SK-N-SH (cell line): ENCODE data around the gene URAD. TPM values are rescaled to one million over a fixed set of nuclear protein-coding genes. Genes with fewer than 3 reads are reported as not detected.
A peak's percentile ranks its signal among the peaks of the same experiment; 100 is the strongest.

Experiments
- CTCF ChIA-PET: fragments of 300-600, 350-600 bp; formaldehyde crosslinking; extraction: SDS; loops from one replicate; lab custom pipeline; 2021; lab: Yijun Ruan, JAX
- POLR2A ChIA-PET: fragments of 350-600 bp; sonication (Branson Sonifier 250); formaldehyde crosslinking; extraction: SDS; loops from one replicate; lab custom pipeline; 2020; ENCODE audit warnings: antibody characterized with exemption, inconsistent platforms; lab: Yijun Ruan, JAX
- DNase-seq: peaks from one replicate; pipeline ENCODE4 v3.0.0; 2012
- H2AFZ ChIP-seq: fragments of 200-600 bp; sonication (generic); 2 replicates; pipeline ENCODE4 v1.8.1; 2016; ENCODE audit warnings: antibody characterized with exemption, mild to moderate bottlenecking, low read depth
- H3F3A ChIP-seq: fragments of 200-600 bp; sonication (generic); replicated peaks from 2 replicates; pipeline ENCODE3; 2016; ENCODE audit warnings: antibody characterized with exemption, mild to moderate bottlenecking; ENCODE audit not compliant: insufficient read depth
- H3K27ac ChIP-seq, 2 experiments: fragments of 200-500 bp in 1 of 2; fragments of 200-600 bp in 1 of 2; sonication (Bioruptor generic) in 1 of 2; sonication (generic), shearing (Covaris generic) in 1 of 2; 2 replicates each; pipeline versions ENCODE4 v1.5.1 to v1.6.1; 2014 to 2016; ENCODE audit warnings: low read depth in 2 of 2, inconsistent platforms in 1 of 2, low read length in 1 of 2, mild to moderate bottlenecking in 1 of 2, mixed read lengths in 1 of 2
- H3K27me3 ChIP-seq: fragments of 200-600 bp; sonication (generic), shearing (Covaris generic); 2 replicates; pipeline ENCODE4 v1.6.1; 2016; ENCODE audit warnings: mixed run types; ENCODE audit not compliant: insufficient read depth
- H3K36me3 ChIP-seq, 2 experiments: fragments of 200-500 bp in 1 of 2; fragments of 200-600 bp in 1 of 2; sonication (Bioruptor generic) in 1 of 2; sonication (generic) in 1 of 2; replicated peaks in 1 of 2; 2 replicates each; pipeline versions ENCODE3 to v1.5.1; 2014 to 2016; ENCODE audit warnings: low read length in 1 of 2, mild to moderate bottlenecking in 1 of 2; ENCODE audit not compliant: insufficient read depth in 2 of 2, control insufficient read depth in 1 of 2
- H3K4me1 ChIP-seq, 2 experiments: fragments of 200-500 bp in 1 of 2; fragments of 200-600 bp in 1 of 2; sonication (Bioruptor generic) in 1 of 2; sonication (generic), shearing (Covaris generic) in 1 of 2; 2 replicates each; pipeline versions ENCODE4 v1.5.1 to v1.6.1; 2014 to 2016; ENCODE audit warnings: low read depth in 1 of 2, low read length in 1 of 2, mixed run types in 1 of 2; ENCODE audit not compliant: insufficient read depth in 2 of 2, control insufficient read depth in 1 of 2
- H3K4me2 ChIP-seq: fragments of 200-600 bp; sonication (generic), shearing (Covaris generic); 2 replicates; pipeline ENCODE4 v1.6.1; 2017; ENCODE audit warnings: mixed run types
- H3K4me3 ChIP-seq, 2 experiments: fragments of 200-500 bp in 1 of 2; fragments of 200-600 bp in 1 of 2; sonication (Bioruptor generic) in 1 of 2; sonication (generic), shearing (Covaris generic) in 1 of 2; 2 replicates each; pipeline versions ENCODE4 v1.5.1 to v1.8.1; 2014 to 2016; ENCODE audit warnings: low read depth in 2 of 2, inconsistent platforms in 1 of 2, low read length in 1 of 2, mild to moderate bottlenecking in 1 of 2, mixed read lengths in 1 of 2, moderate library complexity in 1 of 2
- H3K79me2 ChIP-seq: fragments of 200-600 bp; sonication (generic); 2 replicates; pipeline ENCODE4 v1.8.1; 2017; ENCODE audit warnings: mild to moderate bottlenecking; ENCODE audit not compliant: insufficient read depth
- H3K9ac ChIP-seq: fragments of 200-600 bp; sonication (generic); 2 replicates; pipeline ENCODE4 v1.6.1; 2017; ENCODE audit warnings: mixed run types
- H3K9me2 ChIP-seq: fragments of 200-600 bp; sonication (generic); 2 replicates; pipeline ENCODE4 v1.6.1; 2017; ENCODE audit warnings: mixed run types
- H3K9me3 ChIP-seq: fragments of 200-600 bp; sonication (generic); 2 replicates; pipeline ENCODE4 v1.6.1; 2017; ENCODE audit warnings: mixed run types, mild to moderate bottlenecking, moderate library complexity
- H4K20me1 ChIP-seq: fragments of 200-600 bp; sonication (generic); 2 replicates; pipeline ENCODE4 v1.6.1; 2017; ENCODE audit warnings: mild to moderate bottlenecking, mixed run types; ENCODE audit not compliant: insufficient read depth
- ELF1 ChIP-seq: IDR thresholded peaks from 2 replicates; pipeline ENCODE4 v1.4.0; 2012
- EZH2phosphoT487 ChIP-seq: fragments of 200-600 bp; sonication (generic); IDR thresholded peaks from 2 replicates; pipeline ENCODE4 v1.6.1; 2017; ENCODE audit warnings: low read depth, mixed run types, mild to moderate bottlenecking, antibody characterized with exemption, moderate library complexity, borderline replicate concordance
- FOSL2 ChIP-seq: IDR thresholded peaks from 2 replicates; pipeline ENCODE4 v1.4.0; 2012; ENCODE audit warnings: low read depth, mild to moderate bottlenecking, moderate library complexity, borderline replicate concordance
- FOXJ3 ChIP-seq: sonication (generic); formaldehyde crosslinking; IDR thresholded peaks from 2 replicates; pipeline ENCODE4 v1.5.1; 2020; ENCODE audit warnings: mild to moderate bottlenecking, missing genetic modification reagents
- GATA2 ChIP-seq: sonication (generic); formaldehyde crosslinking; IDR thresholded peaks from 2 replicates; pipeline ENCODE4 v1.5.0; 2020; ENCODE audit warnings: mild to moderate bottlenecking, missing genetic modification reagents
- JUND ChIP-seq: IDR thresholded peaks from 2 replicates; pipeline ENCODE4 v1.4.0; 2012
- MEF2A ChIP-seq: IDR thresholded peaks from 2 replicates; pipeline ENCODE4 v1.4.0; 2012; ENCODE audit warnings: low read depth, borderline replicate concordance
- NFIC ChIP-seq: IDR thresholded peaks from 2 replicates; pipeline ENCODE4 v1.4.0; 2012; ENCODE audit warnings: borderline replicate concordance
- PBX3 ChIP-seq: IDR thresholded peaks from 2 replicates; pipeline ENCODE4; 2012
- POLR2AphosphoS5 ChIP-seq: IDR thresholded peaks from 2 replicates; pipeline ENCODE4 v1.6.1; 2012; ENCODE audit warnings: low read depth, low read length
- RAD21 ChIP-seq: IDR thresholded peaks from 2 replicates; pipeline ENCODE4 v1.6.1; 2012; ENCODE audit warnings: mild to moderate bottlenecking, low read length
- RFX5 ChIP-seq: IDR thresholded peaks from 2 replicates; pipeline ENCODE4 v1.6.1; 2012; ENCODE audit warnings: mild to moderate bottlenecking, improper control_type of control experiment, low read length
- TAF1 ChIP-seq: IDR thresholded peaks from 2 replicates; pipeline ENCODE4 v1.6.1; 2012; ENCODE audit warnings: low read depth, mild to moderate bottlenecking, low read length, moderate library complexity, borderline replicate concordance
- WGBS: methylation state at CpG from one replicate; pipeline ENCODE4 v1.1.6; 2017; ENCODE audit warnings: low lambda C conversion rate; 5-methylcytosine and 5-hydroxymethylcytosine counted together
- polyA plus RNA-seq, 3 experiments: library from polyadenylated mRNA; depleted of rRNA; stranded (reverse); fragments of >200 nt; gene quantifications; 2 replicates each; pipeline ENCODE4 v1.2.3, GENCODE V29; 2012
- TF ChIP-seq, protein P1 (sequence below): fragments of 150-350 bp; IDR thresholded peaks from 2 replicates; pipeline ENCODE4 v1.6.1; 2017; ENCODE audit warnings: antibody characterized with exemption, low read length, low read depth, borderline replicate concordance
- TF ChIP-seq, protein P2 (sequence below): IDR thresholded peaks from 2 replicates; pipeline ENCODE4 v1.4.0; 2012; ENCODE audit warnings: low read depth, borderline replicate concordance

Gene URAD
- polyA plus RNA-seq, 1 of the 3 experiments (the other 2 are of a cell fraction): not detected

- H3K4me3 ChIP-seq: no peak overlapping the region
- ChIA-PET CTCF (interaction anchor here (2.2 to 3.5 kb wide), 2 partner anchors 9 to 137 kb away, joined by 10 to 11 read pairs; no protein-coding TSS in a partner anchor), POLR2A (no interaction called here)
- no peak overlapping the region for H2AFZ ChIP-seq
- no peaks in the 10 kb centered on the region for H4K20me1 ChIP-seq
- H3K36me3 ChIP-seq: no peaks in the 10 kb centered on the region
- H3K4me2 ChIP-seq: no peak overlapping the region
- DNase-seq: no peak
- H3K9me3 ChIP-seq: no peaks in the 10 kb centered on the region
- WGBS: 20% methylated on average over 1 of the region's 9 CpGs
- H3K9me2 ChIP-seq: no peaks in the 10 kb centered on the region
- H3F3A ChIP-seq: no peaks in the 10 kb centered on the region
- H3K27me3 ChIP-seq: peaks cover 82% of the 10 kb centered on the region
- H3K79me2 ChIP-seq: no peaks in the 10 kb centered on the region
- H3K9ac ChIP-seq: no peak overlapping the region
- TF ChIP-seq FOSL2 (no peak), NFIC (no peak), RAD21 (no peak)
- TF ChIP-seq, protein P1, sequence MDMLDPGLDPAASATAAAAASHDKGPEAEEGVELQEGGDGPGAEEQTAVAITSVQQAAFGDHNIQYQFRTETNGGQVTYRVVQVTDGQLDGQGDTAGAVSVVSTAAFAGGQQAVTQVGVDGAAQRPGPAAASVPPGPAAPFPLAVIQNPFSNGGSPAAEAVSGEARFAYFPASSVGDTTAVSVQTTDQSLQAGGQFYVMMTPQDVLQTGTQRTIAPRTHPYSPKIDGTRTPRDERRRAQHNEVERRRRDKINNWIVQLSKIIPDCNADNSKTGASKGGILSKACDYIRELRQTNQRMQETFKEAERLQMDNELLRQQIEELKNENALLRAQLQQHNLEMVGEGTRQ: no peak
- no peaks in the 10 kb centered on the region for H3K4me1 ChIP-seq
- no peak overlapping the region for H3K27ac ChIP-seq
Measured at GRCh38 chr13:27962982-27963381, 25.5 kb downstream of the URAD start.

DNA sequence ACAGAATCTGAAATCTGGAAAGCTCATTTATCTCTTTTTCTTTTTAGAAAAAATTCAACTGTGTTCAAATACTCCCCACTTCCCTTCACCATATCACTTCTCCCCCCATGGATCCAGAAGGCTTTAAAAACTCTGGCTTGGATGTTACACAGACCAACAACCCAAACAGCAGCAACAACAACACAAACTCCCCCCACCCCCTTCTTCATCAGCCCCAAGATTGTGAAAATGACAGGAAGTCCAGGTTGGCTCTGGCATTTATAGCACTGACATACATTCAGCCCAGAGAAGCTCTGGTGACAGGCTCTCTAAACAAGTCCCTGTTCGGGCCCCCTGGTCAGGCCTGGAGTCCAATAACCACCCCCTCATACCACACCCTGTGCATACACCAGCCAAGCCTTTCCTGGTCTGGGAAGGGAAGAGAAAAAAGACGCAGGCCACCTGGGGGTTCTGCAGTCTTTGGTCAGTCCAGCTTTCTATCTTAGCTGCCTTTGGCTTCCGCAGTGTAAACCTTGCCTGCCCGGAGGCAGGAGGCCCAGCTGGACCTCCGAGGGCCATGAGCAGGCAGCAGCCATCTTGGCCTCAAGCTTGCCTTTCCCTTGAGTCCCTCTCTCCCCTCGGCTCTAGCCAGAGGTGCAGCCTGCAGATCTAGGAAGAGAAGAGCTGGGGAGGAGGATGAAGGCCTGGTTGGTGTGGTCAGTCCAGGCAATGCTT is 26.2 kb downstream of the URAD start:
- WGBS: 0% methylated on average over 2 of the region's 6 CpGs
- Histone ChIP-seq H3K27ac (no peak overlapping the region), H3K4me1 (no peaks in the 10 kb centered on the region), H3K79me2 (no peaks in the 10 kb centered on the region), H3K4me2 (no peak overlapping the region), H3K9me3 (no peaks in the 10 kb centered on the region), H3K4me3 (no peak overlapping the region), H3K27me3 (peaks cover 75% of the 10 kb centered on the region), H3K9me2 (no peaks in the 10 kb centered on the region), H3F3A (no peaks in the 10 kb centered on the region), H2AFZ (no peak overlapping the region), H3K9ac (no peak overlapping the region)
- CTCF ChIA-PET: interaction anchor here (0.6 to 3.5 kb wide), 3 partner anchors 8 to 608 kb away, joined by 3 to 11 read pairs (median 10); no protein-coding TSS in a partner anchor
- TF ChIP-seq FOXJ3 (CRISPR knock-in tag) (no peak), TAF1 (no peak), ELF1 (no peak), JUND (no peak), EZH2phosphoT487 (no peak), PBX3 (no peak), POLR2AphosphoS5 (no peak), MEF2A (no peak), GATA2 (CRISPR knock-in tag) (no peak), RFX5 (no peak)
- TF ChIP-seq, protein P2, sequence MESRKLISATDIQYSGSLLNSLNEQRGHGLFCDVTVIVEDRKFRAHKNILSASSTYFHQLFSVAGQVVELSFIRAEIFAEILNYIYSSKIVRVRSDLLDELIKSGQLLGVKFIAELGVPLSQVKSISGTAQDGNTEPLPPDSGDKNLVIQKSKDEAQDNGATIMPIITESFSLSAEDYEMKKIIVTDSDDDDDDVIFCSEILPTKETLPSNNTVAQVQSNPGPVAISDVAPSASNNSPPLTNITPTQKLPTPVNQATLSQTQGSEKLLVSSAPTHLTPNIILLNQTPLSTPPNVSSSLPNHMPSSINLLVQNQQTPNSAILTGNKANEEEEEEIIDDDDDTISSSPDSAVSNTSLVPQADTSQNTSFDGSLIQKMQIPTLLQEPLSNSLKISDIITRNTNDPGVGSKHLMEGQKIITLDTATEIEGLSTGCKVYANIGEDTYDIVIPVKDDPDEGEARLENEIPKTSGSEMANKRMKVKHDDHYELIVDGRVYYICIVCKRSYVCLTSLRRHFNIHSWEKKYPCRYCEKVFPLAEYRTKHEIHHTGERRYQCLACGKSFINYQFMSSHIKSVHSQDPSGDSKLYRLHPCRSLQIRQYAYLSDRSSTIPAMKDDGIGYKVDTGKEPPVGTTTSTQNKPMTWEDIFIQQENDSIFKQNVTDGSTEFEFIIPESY: no peak
- TF ChIP-seq, all 33 proteins: peak for 0
- Histone ChIP-seq H3K36me3 (no peaks in the 10 kb centered on the region), H4K20me1 (no peaks in the 10 kb centered on the region)
- DNase-seq: peak; percentile 15
- POLR2A ChIA-PET: no interaction called here
